CD4-positive, alpha-beta T cell treated with Interleukin-2 at 100 ng/mL for 4 hours (primary cell): ENCODE data around the gene LKAAEAR1.

ENCODE experiments used
- DNase-seq: peaks from one replicate; pipeline ENCODE4 v3.0.0-alpha.2; 2020; ENCODE audit warnings: low spot score

Gene LKAAEAR1

GRCh38 chr20:64110411-64111068 is 26.3 kb upstream of the LKAAEAR1 start:
- no peak for DNase-seq

- no peak for DNase-seq
Measured at GRCh38 chr20:64109831-64110391, 25.7 kb upstream of the LKAAEAR1 start.

- no peak for DNase-seq
Measured at GRCh38 chr20:64108731-64109681, 24.8 kb upstream of the LKAAEAR1 start.

- no peak for DNase-seq
Measured at GRCh38 chr20:64107736-64108457, 23.7 kb upstream of the LKAAEAR1 start.

GRCh38 chr20:64106981-64107735 is 23.0 kb upstream of the LKAAEAR1 start, which contains the start of gene NPBWR2:
Gene NPBWR2 (minus strand): TSS chr20:64107565. CDS start chr20:64106831, 734 bp downstream.
- DNase-seq: no peak

GRCh38 chr20:64106435-64106961 is 22.3 kb upstream of the LKAAEAR1 start:
- DNase-seq: no peak

- DNase-seq: no peak
Measured at GRCh38 chr20:64105846-64106434, 21.7 kb upstream of the LKAAEAR1 start.

- DNase-seq: no peak
Measured at GRCh38 chr20:64104667-64105451, 20.7 kb upstream of the LKAAEAR1 start.

GRCh38 chr20:64103871-64104666 is 19.9 kb upstream of the LKAAEAR1 start:
- DNase-seq: no peak

GRCh38 chr20:64102647-64103354 is 18.6 kb upstream of the LKAAEAR1 start:
- no peak for DNase-seq

GRCh38 chr20:64101731-64102621 is 17.8 kb upstream of the LKAAEAR1 start:
- DNase-seq: peak; percentile 60

GRCh38 chr20:64100946-64101688 is 16.9 kb upstream of the LKAAEAR1 start:
- no peak for DNase-seq

GRCh38 chr20:64100566-64100888 is 16.3 kb upstream of the LKAAEAR1 start:
- no peak for DNase-seq

- no peak for DNase-seq
Measured at GRCh38 chr20:64099880-64100565, 15.8 kb upstream of the LKAAEAR1 start.

GRCh38 chr20:64099086-64099786 is 15.0 kb upstream of the LKAAEAR1 start:
- DNase-seq: no peak
